EH (cell line): ENCODE measurements around the gene KRTAP5-2.

Experiments
- DNase-seq: peaks from one replicate; pipeline ENCODE4 v3.0.0-alpha.2; 2015; ENCODE audit warnings: low read depth

KRTAP5-2 gene

DNA sequence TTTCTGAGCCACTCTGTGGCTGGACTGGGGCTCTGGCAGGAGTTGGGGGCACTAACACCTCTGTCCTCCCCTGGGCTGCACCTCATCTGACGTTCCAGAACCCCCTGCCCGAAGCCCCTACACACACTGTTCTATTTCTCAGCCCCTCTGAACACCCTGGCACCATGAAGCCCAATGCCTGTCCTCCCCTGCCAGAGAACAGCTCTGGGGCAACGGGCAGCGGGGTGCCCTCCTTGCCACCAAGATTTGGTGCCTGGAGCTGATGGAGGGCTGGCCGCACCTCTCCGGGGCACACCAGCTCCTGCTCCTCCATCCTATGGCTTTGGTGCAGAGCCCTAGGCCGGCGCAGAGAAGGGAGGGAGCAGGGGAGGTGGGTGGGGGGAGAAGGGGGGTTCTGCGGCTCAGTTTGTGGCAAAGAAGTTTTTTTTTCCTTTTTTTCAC is 42.4 kb downstream of the KRTAP5-2 start:
- DNase-seq, result no peak

DNA sequence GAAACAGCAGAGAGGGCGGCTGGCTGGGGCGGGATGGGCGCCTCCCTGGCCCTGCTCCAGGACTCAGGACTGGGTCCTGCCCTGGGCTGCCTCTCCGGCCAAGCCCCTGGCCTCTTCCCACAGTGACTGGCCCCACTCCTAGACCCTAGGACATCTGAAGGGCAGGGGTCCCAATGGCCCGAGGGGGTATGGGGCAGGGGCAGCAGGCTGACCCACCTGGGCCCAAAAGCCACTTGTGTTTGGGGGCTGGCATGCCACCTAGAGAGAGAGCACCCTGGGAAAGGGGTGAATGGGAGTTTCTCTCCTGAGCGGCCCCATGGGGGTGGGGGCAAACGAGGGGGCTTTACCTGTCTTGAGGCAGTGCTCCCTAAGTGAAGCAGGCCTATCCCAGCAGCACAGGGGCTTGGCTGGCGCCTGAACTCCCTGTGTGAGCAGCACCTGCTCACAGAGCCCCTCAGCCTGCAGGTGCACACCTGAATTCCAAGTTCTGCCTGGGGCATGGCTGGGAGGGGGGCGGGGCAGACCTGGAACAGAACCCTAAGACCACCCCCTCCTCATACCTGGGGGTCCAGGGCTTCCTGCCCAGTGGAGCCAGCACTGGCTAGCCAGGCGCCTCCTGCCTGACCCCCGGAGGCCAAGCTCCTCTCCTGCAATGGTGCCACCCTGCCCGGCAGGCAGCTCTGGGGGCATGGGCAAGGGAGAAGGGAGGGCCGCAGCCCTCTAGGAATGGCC is 42.9 kb downstream of the KRTAP5-2 start:
- no peak for DNase-seq

DNA sequence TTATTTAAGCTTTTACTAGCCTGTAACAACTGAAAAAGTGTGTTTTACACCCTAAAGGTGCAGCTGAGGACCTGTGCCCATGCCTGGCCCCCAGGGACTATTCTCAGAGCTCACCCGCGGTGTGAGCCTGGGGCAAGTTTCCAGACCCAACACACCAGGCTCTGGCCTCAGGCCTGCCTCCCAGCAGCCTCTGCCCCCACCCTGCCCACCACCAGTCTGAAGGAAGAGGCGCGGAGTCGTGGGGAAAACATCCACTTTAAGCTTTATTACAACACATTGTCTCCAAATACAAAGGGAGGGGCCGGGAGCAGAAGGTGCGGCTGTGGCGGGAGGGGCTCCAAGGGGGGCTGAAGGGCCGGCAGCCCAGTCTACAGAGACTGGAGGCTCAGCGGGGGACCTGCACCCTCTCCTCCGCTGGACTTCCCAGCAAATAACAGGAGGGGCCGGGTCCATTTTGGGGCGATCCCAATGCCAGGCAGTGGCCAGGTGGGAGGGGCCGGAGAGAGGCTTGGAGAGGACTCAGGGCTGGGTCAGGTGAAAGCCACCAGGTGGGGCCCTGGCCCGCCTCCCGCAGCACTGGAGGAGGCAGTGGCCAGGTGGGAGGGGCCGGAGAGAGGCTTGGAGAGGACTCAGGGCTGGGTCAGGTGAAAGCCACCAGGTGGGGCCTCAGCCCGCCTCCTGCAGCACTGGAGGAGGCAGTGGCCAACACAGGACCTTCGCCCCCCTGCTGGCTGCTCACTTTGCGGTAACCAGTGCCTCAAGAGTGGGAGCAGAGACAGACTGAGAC is 44.1 kb downstream of the KRTAP5-2 start:
- no peak for DNase-seq

DNA sequence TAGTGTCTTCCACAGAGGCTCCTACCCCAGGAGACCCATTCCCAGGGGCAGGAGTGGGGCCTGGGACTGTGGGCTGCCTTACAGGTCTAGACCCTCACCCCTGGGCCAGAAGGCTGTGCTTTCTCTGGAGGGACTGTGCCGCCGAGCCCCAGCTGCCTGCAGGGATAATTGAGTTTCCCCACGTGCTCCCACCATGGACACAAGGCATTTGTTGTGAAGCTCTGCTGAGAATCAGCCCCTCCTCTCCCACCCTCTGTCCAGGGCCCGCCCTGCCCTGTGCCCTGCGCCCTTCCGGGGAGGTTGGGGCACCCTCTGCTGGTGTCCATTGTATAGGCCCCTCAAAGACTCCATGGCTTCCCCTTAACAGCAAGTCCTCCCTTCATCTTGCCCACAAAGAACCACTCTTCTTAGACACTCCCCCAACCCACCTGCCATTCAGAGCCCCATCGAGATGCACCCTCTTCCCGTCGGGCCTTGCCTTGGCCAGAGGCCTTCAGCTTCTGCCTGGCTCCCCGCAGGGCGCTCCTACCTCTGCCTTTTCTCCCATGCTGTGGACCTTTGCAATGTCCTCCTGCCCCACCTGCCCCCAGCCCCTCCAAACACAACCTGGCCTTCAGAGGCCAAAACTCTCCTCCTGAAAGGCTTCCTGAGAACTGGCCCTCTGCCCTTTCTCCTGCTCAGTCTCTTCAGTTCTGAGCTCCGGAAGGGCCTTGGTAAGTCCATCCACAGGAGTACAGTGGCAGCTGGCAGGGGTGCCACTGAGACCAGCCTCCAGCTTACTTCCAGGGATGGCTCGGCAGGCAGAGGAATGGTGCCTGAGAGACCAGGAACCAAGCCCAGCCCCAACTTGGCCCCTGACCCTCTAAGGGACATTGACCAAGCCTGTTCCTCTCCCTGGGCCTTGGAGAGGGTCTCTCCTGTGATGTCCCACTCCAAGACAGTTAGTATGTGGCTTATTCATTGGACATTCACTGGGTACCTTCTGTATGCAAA is 48.5 kb downstream of the KRTAP5-2 start:
- DNase-seq, result no peak

DNA sequence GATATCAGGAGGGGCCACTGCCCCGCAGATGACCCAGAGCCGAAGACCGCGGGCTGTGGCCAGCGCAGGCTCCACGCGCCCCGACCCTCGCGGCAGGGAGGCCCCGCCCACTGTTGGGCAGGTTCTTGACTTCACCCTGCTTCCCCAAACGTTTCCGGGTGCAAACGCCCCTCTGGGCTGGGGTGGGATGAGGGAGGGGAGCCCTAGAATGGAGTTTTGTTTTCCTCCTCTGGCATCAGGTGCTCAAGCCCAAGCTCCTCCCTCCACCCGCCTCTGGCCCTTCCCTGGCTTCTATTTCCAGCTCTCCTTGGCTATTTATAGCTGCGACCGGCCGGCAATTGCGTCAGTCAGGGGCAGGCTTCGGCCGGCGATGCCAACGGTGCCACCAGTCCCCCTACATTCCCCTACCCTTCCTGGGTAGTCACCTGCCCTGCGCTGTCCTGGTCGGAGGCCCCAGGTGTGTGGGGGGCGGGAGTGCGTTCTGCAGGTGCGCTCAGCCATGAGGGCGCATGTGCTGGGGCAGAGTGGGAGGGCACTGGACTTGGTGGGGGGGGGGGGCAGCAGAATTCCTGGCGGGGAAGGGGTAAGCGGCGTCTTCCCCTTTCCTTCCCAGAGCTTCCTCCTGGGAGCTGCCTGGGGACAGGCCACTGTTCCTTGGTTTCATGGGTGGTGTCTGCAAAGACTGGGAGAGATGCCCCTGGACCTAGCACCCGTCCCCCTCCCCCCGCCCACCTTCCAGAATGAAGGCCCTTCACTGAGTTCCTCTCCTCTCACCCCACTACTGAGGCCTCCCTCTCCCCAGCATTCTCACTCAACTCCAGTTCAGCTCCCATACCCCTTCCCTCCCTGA is 49.6 kb downstream of the KRTAP5-2 start:
- peak; percentile 78 for DNase-seq

DNA sequence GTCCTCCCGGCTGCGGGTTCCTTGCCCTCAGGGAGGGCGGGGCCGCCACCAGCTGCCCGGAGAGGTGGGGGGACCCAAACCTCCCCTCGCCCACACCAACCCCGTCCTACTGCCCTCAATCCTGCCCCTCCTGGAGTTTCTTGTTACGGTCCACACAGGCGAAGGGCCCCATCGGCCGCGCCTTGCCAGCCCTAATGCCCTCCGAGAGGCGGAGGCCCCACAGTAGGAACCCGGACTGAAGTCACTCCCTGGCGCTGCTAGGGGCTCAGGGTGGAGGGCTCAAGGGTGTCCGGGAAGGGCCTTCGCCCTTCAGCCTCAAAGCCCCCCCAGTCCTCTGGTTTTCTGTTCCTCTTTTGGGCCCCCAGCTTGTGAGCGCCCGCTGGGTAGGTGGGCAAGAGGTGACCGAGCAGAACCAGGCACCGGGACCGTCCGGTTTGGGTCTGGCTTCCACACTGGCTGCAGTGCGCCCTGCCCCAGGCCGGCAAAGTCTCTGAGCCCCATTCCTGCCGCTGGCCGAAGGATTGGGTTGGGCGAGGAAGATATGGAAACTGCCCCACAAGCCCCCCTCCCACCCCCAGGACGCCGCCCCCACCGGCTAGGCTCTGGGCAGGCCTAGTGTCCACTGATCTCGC is 50.5 kb downstream of the KRTAP5-2 start:
- no peak for DNase-seq
